Neural progenitor cell (in vitro differentiated cells): Measurements from ENCODE around the gene PDE7B. TPM values are rescaled to one million over a fixed set of nuclear protein-coding genes. Genes with fewer than 3 reads are reported as not detected.
A peak's percentile ranks its signal among the peaks of the same experiment; 100 is the strongest.

Source experiments
- DNase-seq: peaks from one replicate; pipeline ENCODE4 v3.0.0-alpha.2; 2016; ENCODE audit warnings: low spot score
- H2AFZ ChIP-seq: fragments of 200-600 bp; sonication (generic); replicated peaks from 2 replicates; pipeline ENCODE4 v1.6.1; 2016; ENCODE audit warnings: antibody characterized with exemption
- H3F3A ChIP-seq: fragments of 200-600 bp; sonication (generic); 2 replicates; pipeline ENCODE4 v1.6.1; 2016; ENCODE audit warnings: antibody characterized with exemption, low read depth
- H3K27ac ChIP-seq: fragments of 200-600 bp; sonication (generic); 2 replicates; pipeline ENCODE4 v1.5.1; 2016; ENCODE audit warnings: mild to moderate bottlenecking
- H3K27me3 ChIP-seq: fragments of 200-600 bp; sonication (generic); 2 replicates; pipeline ENCODE4 v1.6.1; 2016; ENCODE audit warnings: mild to moderate bottlenecking, moderate library complexity
- H3K36me3 ChIP-seq: fragments of 200-600 bp; sonication (generic); 2 replicates; pipeline ENCODE4 v1.5.1; 2016
- H3K4me1 ChIP-seq: fragments of 200-600 bp; sonication (generic); 2 replicates; pipeline ENCODE4 v1.6.1; 2016; ENCODE audit warnings: mixed run types
- H3K4me2 ChIP-seq: fragments of 200-600 bp; sonication (generic); 2 replicates; pipeline ENCODE4 v1.6.1; 2016
- H3K4me3 ChIP-seq: fragments of 200-600 bp; sonication (generic); 2 replicates; pipeline ENCODE4 v1.5.1; 2016
- H3K79me2 ChIP-seq: fragments of 200-600 bp; sonication (generic); 2 replicates; pipeline ENCODE4 v1.6.1; 2016; ENCODE audit warnings: low read depth
- H3K9ac ChIP-seq: fragments of 200-600 bp; sonication (generic); 2 replicates; pipeline ENCODE4 v1.6.1; 2016
- H3K9me3 ChIP-seq: fragments of 200-600 bp; sonication (generic); 2 replicates; pipeline ENCODE4 v1.5.1; 2016; ENCODE audit warnings: low read depth
- H4K20me1 ChIP-seq: fragments of 200-600 bp; sonication (generic); 2 replicates; pipeline ENCODE4 v1.6.1; 2016; ENCODE audit warnings: low read depth
- H3K27ac Mint-ChIP-seq: 3 replicates; pipeline ENCODE4 v1.8.0; 2021; ENCODE audit warnings: mixed read lengths
- H3K27me3 Mint-ChIP-seq: 2 replicates; pipeline ENCODE4 v1.8.0; 2022; ENCODE audit warnings: low read depth, mild to moderate bottlenecking, inconsistent platforms, moderate library complexity, mixed read lengths; ENCODE audit not compliant: insufficient read depth
- H3K36me3 Mint-ChIP-seq: 3 replicates; pipeline ENCODE4 v1.8.0; 2021; ENCODE audit warnings: mixed read lengths
- H3K4me1 Mint-ChIP-seq: 3 replicates; pipeline ENCODE4 v1.8.0; 2021; ENCODE audit warnings: mixed read lengths
- H3K4me3 Mint-ChIP-seq: 3 replicates; pipeline ENCODE4 v1.8.0; 2021; ENCODE audit warnings: mild to moderate bottlenecking, moderate library complexity, mixed read lengths
- H3K9me3 Mint-ChIP-seq: 3 replicates; pipeline ENCODE4 v1.8.0; 2020; ENCODE audit warnings: mixed read lengths
- CTCF ChIP-seq: fragments of 200-600 bp; sonication (generic); IDR thresholded peaks from 2 replicates; pipeline ENCODE4 v1.5.1; 2017; ENCODE audit warnings: antibody characterized with exemption, mild to moderate bottlenecking
- EZH2 ChIP-seq: fragments of 200-600 bp; sonication (generic); IDR thresholded peaks from 2 replicates; pipeline ENCODE4 v1.6.1; 2017; ENCODE audit warnings: antibody characterized with exemption, mild to moderate bottlenecking, moderate library complexity
- EZH2phosphoT487 ChIP-seq: fragments of 200-600 bp; sonication (generic); IDR thresholded peaks from 2 replicates; pipeline ENCODE4 v1.6.1; 2017; ENCODE audit warnings: antibody characterized with exemption
- total RNA-seq: library from RNA; depleted of rRNA; stranded (reverse); fragments of >200 nt; gene quantifications from 2 replicates; pipeline ENCODE4 v1.2.3, GENCODE V29; 2015; ENCODE audit warnings: low replicate concordance

PDE7B gene
- total RNA-seq, 1 donor from 2014 or later, result 0.04 TPM

- H3K27me3 Mint-ChIP-seq, result no peaks in the 10 kb centered on the region
- TF ChIP-seq CTCF (no peak), EZH2 (no peak), EZH2phosphoT487 (no peak)
- H4K20me1 ChIP-seq, result no peaks in the 10 kb centered on the region
- DNase-seq, result no peak
- H3K4me2 ChIP-seq, result no peak overlapping the region
- H3K9me3 Mint-ChIP-seq, result no peaks in the 10 kb centered on the region
- H3K36me3 ChIP-seq, result no peaks in the 10 kb centered on the region
- H3K9me3 ChIP-seq, result no peaks in the 10 kb centered on the region
- peaks cover 17% of the 10 kb centered on the region for H3K4me1 Mint-ChIP-seq
- no peak overlapping the region for H3K27ac ChIP-seq
- no peaks in the 10 kb centered on the region for H3K27me3 ChIP-seq
- H3F3A ChIP-seq, result no peaks in the 10 kb centered on the region
- no peak overlapping the region for H3K9ac ChIP-seq
- no peak overlapping the region for H3K4me3 Mint-ChIP-seq
- H3K4me3 ChIP-seq, result no peak overlapping the region
- peak overlapping the region; percentile 2 for H2AFZ ChIP-seq
- no peaks in the 10 kb centered on the region for H3K36me3 Mint-ChIP-seq
- H3K27ac Mint-ChIP-seq, result no peak overlapping the region
- no peaks in the 10 kb centered on the region for H3K79me2 ChIP-seq
- peaks cover 11% of the 10 kb centered on the region for H3K4me1 ChIP-seq
Observed at GRCh38 chr6:135852746-135853145, 1.2 kb downstream of the PDE7B start.

DNA sequence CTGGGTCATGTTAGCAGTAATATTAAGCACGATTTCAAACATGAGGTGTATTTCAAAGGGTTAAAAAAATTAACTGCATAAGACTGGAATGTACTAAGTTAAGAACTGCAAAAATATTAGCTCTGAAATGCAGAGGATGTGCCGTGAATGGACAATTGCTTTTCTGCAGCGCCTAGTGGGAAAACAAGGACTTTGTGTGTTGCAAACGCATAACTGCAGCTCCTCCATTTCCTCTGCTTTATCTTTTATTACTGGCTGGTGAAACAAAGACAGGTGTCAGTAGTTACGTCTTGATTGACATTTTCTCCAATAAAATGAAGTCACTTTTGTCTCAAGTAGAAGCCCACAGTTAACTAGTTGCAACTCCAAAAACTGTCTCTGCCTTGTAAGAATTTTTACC lies 1.7 kb downstream of the PDE7B start:
- Histone ChIP-seq H3K36me3 (no peaks in the 10 kb centered on the region), H3K4me1 (peaks cover 11% of the 10 kb centered on the region), H3K4me2 (no peak overlapping the region), H3K9me3 (no peaks in the 10 kb centered on the region), H3F3A (no peaks in the 10 kb centered on the region), H4K20me1 (no peaks in the 10 kb centered on the region), H3K27me3 (no peaks in the 10 kb centered on the region), H3K79me2 (no peaks in the 10 kb centered on the region), H3K9ac (no peak overlapping the region), H3K4me3 (no peak overlapping the region), H2AFZ (peak overlapping the region; percentile 2), H3K27ac (no peak overlapping the region)
- Mint-ChIP-seq H3K4me1 (peaks cover 17% of the 10 kb centered on the region), H3K4me3 (no peak overlapping the region), H3K36me3 (no peaks in the 10 kb centered on the region), H3K9me3 (no peaks in the 10 kb centered on the region), H3K27me3 (no peaks in the 10 kb centered on the region), H3K27ac (no peak overlapping the region)
- TF ChIP-seq CTCF (no peak), EZH2 (no peak), EZH2phosphoT487 (no peak)
- no peak for DNase-seq

GRCh38 chr6:135853986-135854385 lies 2.5 kb downstream of the PDE7B start:
- H3K4me2 ChIP-seq, result no peak overlapping the region
- Mint-ChIP-seq H3K4me3 (no peak overlapping the region), H3K27me3 (no peaks in the 10 kb centered on the region), H3K9me3 (no peaks in the 10 kb centered on the region), H3K36me3 (no peaks in the 10 kb centered on the region), H3K27ac (no peak overlapping the region), H3K4me1 (peaks cover 17% of the 10 kb centered on the region)
- no peaks in the 10 kb centered on the region for H3K36me3 ChIP-seq
- H3K4me1 ChIP-seq, result peaks cover 11% of the 10 kb centered on the region
- H2AFZ ChIP-seq, result no peak overlapping the region
- H3K4me3 ChIP-seq, result no peak overlapping the region
- TF ChIP-seq EZH2phosphoT487 (no peak), EZH2 (no peak), CTCF (no peak)
- H3F3A ChIP-seq, result no peaks in the 10 kb centered on the region
- H3K9me3 ChIP-seq, result no peaks in the 10 kb centered on the region
- no peaks in the 10 kb centered on the region for H4K20me1 ChIP-seq
- H3K27me3 ChIP-seq, result no peaks in the 10 kb centered on the region
- no peaks in the 10 kb centered on the region for H3K79me2 ChIP-seq
- H3K9ac ChIP-seq, result no peak overlapping the region
- no peak overlapping the region for H3K27ac ChIP-seq
- no peak for DNase-seq
